ENCODE data around the gene ARHGAP10.

The ARHGAP10 gene

GRCh38 chr4:147923381-147923780, 191.5 kb downstream of the ARHGAP10 start:
- DNase-seq, result no peak

- DNase-seq, result no peak
These were observed 192.0 kb downstream of the ARHGAP10 start for GRCh38 chr4:147923854-147924253.

- no peak for DNase-seq
These were observed 192.9 kb downstream of the ARHGAP10 start for GRCh38 chr4:147924604-147925412.

- peak; percentile 11 for DNase-seq
These were observed 195.7 kb downstream of the ARHGAP10 start for GRCh38 chr4:147927377-147928137.

GRCh38 chr4:147928400-147928799, 196.5 kb downstream of the ARHGAP10 start:
- no peak for DNase-seq

- DNase-seq, result no peak
These were observed 197.9 kb downstream of the ARHGAP10 start for GRCh38 chr4:147929746-147930145.

GRCh38 chr4:147933316-147933715, 201.4 kb downstream of the ARHGAP10 start:
- DNase-seq, result no peak

- DNase-seq, result no peak
These were observed 201.9 kb downstream of the ARHGAP10 start for GRCh38 chr4:147933779-147934178.

GRCh38 chr4:147938496-147938895, 206.6 kb downstream of the ARHGAP10 start:
- no peak for DNase-seq

GRCh38 chr4:147940171-147940570, 208.3 kb downstream of the ARHGAP10 start:
- no peak for DNase-seq

- DNase-seq, result no peak
These were observed 209.5 kb downstream of the ARHGAP10 start for GRCh38 chr4:147941373-147941772.

- no peak for DNase-seq
These were observed 210.8 kb downstream of the ARHGAP10 start for GRCh38 chr4:147942729-147943128.

GRCh38 chr4:147943159-147943638, 211.3 kb downstream of the ARHGAP10 start:
- no peak for DNase-seq

- no peak for DNase-seq
These were observed 212.4 kb downstream of the ARHGAP10 start for GRCh38 chr4:147944249-147944648.

- DNase-seq, result no peak
These were observed 212.9 kb downstream of the ARHGAP10 start for GRCh38 chr4:147944670-147945260.

- no peak for DNase-seq
These were observed 216.4 kb downstream of the ARHGAP10 start for GRCh38 chr4:147948336-147948735.

- no peak for DNase-seq
These were observed 218.4 kb downstream of the ARHGAP10 start for GRCh38 chr4:147950261-147950660.

- no peak for DNase-seq
These were observed 219.0 kb downstream of the ARHGAP10 start for GRCh38 chr4:147950841-147951240.

- DNase-seq, result no peak
These were observed 223.0 kb downstream of the ARHGAP10 start for GRCh38 chr4:147954850-147955249.

- no peak for DNase-seq
These were observed 224.1 kb downstream of the ARHGAP10 start for GRCh38 chr4:147955827-147956558.

GRCh38 chr4:147957446-147957845, 225.6 kb downstream of the ARHGAP10 start:
- no peak for DNase-seq

- DNase-seq, result no peak
These were observed 226.2 kb downstream of the ARHGAP10 start for GRCh38 chr4:147958057-147958456.

All from HCEC 1CT (cell line).